Keratinocyte (primary cell): Measurements from ENCODE around the gene C3orf20. TPM values are rescaled to one million over a fixed set of nuclear protein-coding genes. Genes with fewer than 3 reads are reported as not detected.
A peak's percentile ranks its signal among the peaks of the same experiment; 100 is the strongest.

ENCODE experiments used
- DNase-seq: peaks from one replicate; pipeline ENCODE4 v3.0.0-alpha.2; 2011; ENCODE audit warnings: low read depth, missing footprints, low spot score
- FAIRE-seq: peaks from 2 replicates; lab custom pipeline; 2011; peaks lifted over from hg19 to GRCh38; lab: Jason Lieb, UNC
- H2AFZ ChIP-seq: 2 replicates; pipeline ENCODE4 v1.6.0; 2012; ENCODE audit warnings: low read length, control low read depth, inconsistent platforms; ENCODE audit not compliant: control insufficient read depth
- H3K27ac ChIP-seq: 2 replicates; pipeline ENCODE4 v1.5.1; 2011; ENCODE audit warnings: low read length; ENCODE audit not compliant: control insufficient read depth, insufficient read depth
- H3K27me3 ChIP-seq: 3 replicates; pipeline ENCODE4 v1.6.0; 2011; ENCODE audit warnings: low read length; ENCODE audit not compliant: control insufficient read depth, insufficient read depth; ENCODE audit errors: extremely low read depth
- H3K36me3 ChIP-seq, 2 experiments: 2 replicates in 1 of 2; 3 replicates in 1 of 2; pipeline ENCODE4 v1.5.1; 2011; ENCODE audit warnings: low read length in 2 of 2, mild to moderate bottlenecking in 1 of 2; ENCODE audit not compliant: control insufficient read depth in 2 of 2, insufficient read depth in 2 of 2; ENCODE audit errors: extremely low read depth in 1 of 2
- H3K4me1 ChIP-seq: 3 replicates; pipeline ENCODE4 v1.5.1; 2011; ENCODE audit warnings: low read length; ENCODE audit not compliant: control insufficient read depth, insufficient read depth; ENCODE audit errors: extremely low read depth
- H3K4me2 ChIP-seq: 3 replicates; pipeline ENCODE4 v1.6.0; 2011; ENCODE audit warnings: low read depth, low read length; ENCODE audit not compliant: control insufficient read depth, insufficient read depth; ENCODE audit errors: extremely low read depth
- H3K4me3 ChIP-seq, 3 experiments: fragments of 200-600 bp in 1 of 3; sonication (generic) in 1 of 3; 2 replicates in 2 of 3; 3 replicates in 1 of 3; pipeline ENCODE4 v1.5.1; 2011 to 2016; ENCODE audit warnings: low read length in 3 of 3, mild to moderate bottlenecking in 3 of 3, control low read depth in 2 of 3, inconsistent platforms in 1 of 3, low read depth in 1 of 3, mixed read lengths in 1 of 3, mixed run types in 1 of 3, moderate library complexity in 1 of 3; ENCODE audit not compliant: control insufficient read depth in 2 of 3, insufficient read depth in 2 of 3; ENCODE audit errors: extremely low read depth in 1 of 3
- H3K79me2 ChIP-seq: 2 replicates; pipeline ENCODE4 v1.6.0; 2012; ENCODE audit warnings: low read length; ENCODE audit not compliant: control insufficient read depth, insufficient read depth
- H3K9ac ChIP-seq: 3 replicates; pipeline ENCODE4 v1.6.0; 2011; ENCODE audit warnings: low read length; ENCODE audit not compliant: control insufficient read depth, insufficient read depth; ENCODE audit errors: extremely low read depth
- H3K9me1 ChIP-seq: 3 replicates; pipeline ENCODE4 v1.6.0; 2011; ENCODE audit warnings: low read length; ENCODE audit not compliant: control insufficient read depth, insufficient read depth; ENCODE audit errors: extremely low read depth
- H3K9me3 ChIP-seq: 2 replicates; pipeline ENCODE4 v1.5.1; 2012; ENCODE audit warnings: low read depth, low read length; ENCODE audit not compliant: control insufficient read depth
- H4K20me1 ChIP-seq: 3 replicates; pipeline ENCODE4 v1.6.0; 2011; ENCODE audit warnings: low read length; ENCODE audit not compliant: control insufficient read depth, insufficient read depth; ENCODE audit errors: extremely low read depth
- CTCF ChIP-seq, 3 experiments: IDR thresholded peaks in 1 of 3; conservative IDR thresholded peaks in 1 of 3; optimal IDR thresholded peaks in 1 of 3; 2 replicates in 2 of 3; 3 replicates in 1 of 3; pipeline versions ENCODE3 to v1.5.1; 2011; ENCODE audit warnings: low read length in 3 of 3, mild to moderate bottlenecking in 3 of 3, moderate library complexity in 2 of 3, control low read depth in 1 of 3, inconsistent platforms in 1 of 3; ENCODE audit not compliant: insufficient read depth in 2 of 3; ENCODE audit errors: extremely low read depth in 1 of 3
- EZH2 ChIP-seq: IDR thresholded peaks from one replicate; pipeline ENCODE4 v1.6.1; 2012; ENCODE audit warnings: inconsistent platforms, mild to moderate bottlenecking, low read length, moderate library complexity
- dilution Hi-C: fragments of 300-500 bp; cut with MboI; formaldehyde crosslinking; loops from one replicate; pipeline ENCODE4 v1.7.0; 2020; ENCODE audit warnings: low sequenced_read_pairs; ENCODE audit not compliant: extremely low pct_ligation_motif_present
- polyA plus RNA-seq, 5 experiments: library from polyadenylated mRNA; depleted of rRNA in 3 of 5; stranded (reverse) in 3 of 5; stranded (forward) in 1 of 5; unstranded in 1 of 5; fragments of >200 nt; gene quantifications; 1 replicate in 1 of 5; 2 replicates in 3 of 5; 3 replicates in 1 of 5; pipeline versions ENCODE4 v1.2.1 to v1.2.3, GENCODE V29; 2011 to 2012; ENCODE audit warnings: missing spikeins in 2 of 5, low read depth in 1 of 5, low replicate concordance in 1 of 5

The C3orf20 gene
- polyA plus RNA-seq, 1 donor (not counting 4 experiments of a cell fraction or from before 2014, with no cell fraction given): not detected

DNA sequence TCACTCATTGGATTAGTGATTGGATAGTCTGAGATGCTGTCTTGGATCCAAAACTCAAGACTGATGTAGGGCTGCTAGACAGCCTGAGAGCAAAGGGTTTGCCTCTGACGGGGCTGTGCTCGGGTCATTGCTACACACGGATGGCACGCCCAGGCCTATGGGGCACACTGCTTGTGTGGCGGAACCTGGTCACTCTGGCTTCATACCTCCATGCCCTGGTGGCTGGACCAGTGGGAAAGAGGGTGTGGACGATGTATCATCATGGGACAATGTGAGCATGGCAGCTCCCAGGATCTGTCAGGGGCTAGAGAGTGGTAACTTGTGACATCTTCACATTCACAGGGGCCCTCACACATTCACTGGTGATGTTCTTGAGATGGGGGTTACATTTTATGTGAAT is 41.5 kb upstream of the C3orf20 start:
- no peak overlapping the region for H2AFZ ChIP-seq
- no peak overlapping the region for H3K27ac ChIP-seq
- no peak overlapping the region for H3K4me3 ChIP-seq
- TF ChIP-seq EZH2: no peak
- TF ChIP-seq CTCF (optimal IDR thresholded peaks at IDR 0.05 in 1 of 3, IDR thresholded peaks at IDR 0.05 in 1 of 3, conservative IDR thresholded peaks at IDR 0.05 in 1 of 3; ENCODE audit: extremely low read depth in 1 of 3, insufficient read depth in 2 of 3, low read length in 3 of 3): no peak
- no peak for FAIRE-seq
- no peaks in the 10 kb centered on the region for H3K27me3 ChIP-seq
- DNase-seq: no peak
- H3K9me1 ChIP-seq: no peaks in the 10 kb centered on the region
- no peaks in the 10 kb centered on the region for H3K36me3 ChIP-seq
- no peak overlapping the region for H3K4me2 ChIP-seq
- H3K9me3 ChIP-seq: no peaks in the 10 kb centered on the region
- no peaks in the 10 kb centered on the region for H3K79me2 ChIP-seq
- peaks cover 14% of the 10 kb centered on the region for H3K4me1 ChIP-seq
- dilution Hi-C loops: no loop called here
- H3K9ac ChIP-seq: no peak overlapping the region
- no peaks in the 10 kb centered on the region for H4K20me1 ChIP-seq

DNA sequence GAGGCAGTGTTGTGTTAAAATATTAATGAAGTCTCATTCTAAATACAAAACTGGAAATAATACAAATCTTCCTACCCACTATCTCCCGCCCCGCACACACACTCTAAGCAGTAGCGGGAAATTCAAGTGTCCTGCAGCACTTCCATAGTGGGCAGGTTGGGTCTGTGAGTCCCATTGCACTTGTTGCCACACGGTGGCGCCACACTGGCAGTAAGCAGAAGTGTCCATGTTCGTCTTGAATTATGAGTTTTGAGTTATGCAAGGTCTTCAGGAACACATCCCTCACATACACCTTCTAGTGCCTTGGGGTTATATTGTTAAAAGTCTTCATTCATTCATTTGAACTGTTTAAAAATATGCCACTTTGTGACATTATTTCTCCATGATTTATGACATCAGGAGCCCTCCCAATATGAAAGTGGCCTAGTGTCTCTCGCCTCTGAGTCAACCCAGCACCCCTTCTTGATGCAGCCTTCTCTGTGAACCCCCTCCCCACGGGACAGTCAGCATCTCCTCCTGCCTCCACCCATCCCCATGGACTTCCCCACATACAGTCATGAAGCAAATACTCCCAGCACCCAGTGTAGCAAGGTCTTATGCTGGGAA is 41.0 kb upstream of the C3orf20 start:
- H3K9me1 ChIP-seq: no peaks in the 10 kb centered on the region
- FAIRE-seq (no peak), DNase-seq (peak; percentile 45)
- no peak overlapping the region for H3K9ac ChIP-seq
- H3K27me3 ChIP-seq: no peaks in the 10 kb centered on the region
- no peaks in the 10 kb centered on the region for H3K9me3 ChIP-seq
- no peak overlapping the region for H3K27ac ChIP-seq
- peaks cover 14% of the 10 kb centered on the region for H3K4me1 ChIP-seq
- no peak overlapping the region for H3K4me3 ChIP-seq
- peak; percentile 77 to 95 (median 94) for TF ChIP-seq CTCF (optimal IDR thresholded peaks at IDR 0.05 in 1 of 3, IDR thresholded peaks at IDR 0.05 in 1 of 3, conservative IDR thresholded peaks at IDR 0.05 in 1 of 3; ENCODE audit: extremely low read depth in 1 of 3, insufficient read depth in 2 of 3, low read length in 3 of 3)
- no peak for TF ChIP-seq EZH2
- no peaks in the 10 kb centered on the region for H3K79me2 ChIP-seq
- H3K36me3 ChIP-seq: no peaks in the 10 kb centered on the region
- no peak overlapping the region for H2AFZ ChIP-seq
- H3K4me2 ChIP-seq: no peak overlapping the region
- no peaks in the 10 kb centered on the region for H4K20me1 ChIP-seq
- dilution Hi-C loops: no loop called here
